GM21619 (cell line): Measurements from ENCODE around the gene SMIM33.
"Not testable (repeated sequence)": the region's sequence is repeated elsewhere in the genome, so short reads cannot be mapped to it uniquely, and the experiment has no call there.

Experiments
- ATAC-seq: cut with Tn5 transposase; IDR thresholded peaks from one replicate; pipeline ENCODE4 v1.9.1; 2021; ENCODE audit not compliant: unreplicated experiment

SMIM33 gene

GRCh38 chr5:139481580-139482049 lies 10.8 kb downstream of the SMIM33 start:
- ATAC-seq = no peak

- no peak for ATAC-seq
Observed at GRCh38 chr5:139482050-139482889, 11.5 kb downstream of the SMIM33 start, which contains the start of gene STING1. TSS of gene STING1 (minus strand) at chr5:139482758. CDS start at chr5:139481704, 1,054 bp downstream.

- not testable (repeated sequence) for ATAC-seq
Observed at GRCh38 chr5:139482890-139483208, 12.0 kb downstream of the SMIM33 start.

- no peak for ATAC-seq
Observed at GRCh38 chr5:139486201-139486600, 15.4 kb downstream of the SMIM33 start.

- ATAC-seq = no peak
Observed at GRCh38 chr5:139488260-139488659, 17.5 kb downstream of the SMIM33 start.

GRCh38 chr5:139492700-139493192 lies 21.9 kb downstream of the SMIM33 start:
- no peak for ATAC-seq

- ATAC-seq = no peak
Observed at GRCh38 chr5:139494256-139494655, 23.5 kb downstream of the SMIM33 start.

- ATAC-seq = no peak
Observed at GRCh38 chr5:139494832-139495231, 24.0 kb downstream of the SMIM33 start.

GRCh38 chr5:139495638-139496435 lies 25.0 kb downstream of the SMIM33 start:
- ATAC-seq = no peak

GRCh38 chr5:139501381-139501780 lies 30.6 kb downstream of the SMIM33 start:
- ATAC-seq = no peak

GRCh38 chr5:139503036-139503817 lies 32.4 kb downstream of the SMIM33 start:
- not testable (repeated sequence) for ATAC-seq

- not testable (repeated sequence) for ATAC-seq
Observed at GRCh38 chr5:139503879-139504278, 33.1 kb downstream of the SMIM33 start.

GRCh38 chr5:139504722-139505121 lies 33.9 kb downstream of the SMIM33 start:
- not testable (repeated sequence) for ATAC-seq

GRCh38 chr5:139512786-139513390 lies 42.1 kb downstream of the SMIM33 start:
- no peak for ATAC-seq

- ATAC-seq = peak; percentile 39
Observed at GRCh38 chr5:139513434-139513833, 42.6 kb downstream of the SMIM33 start.

GRCh38 chr5:139513852-139514485 lies 43.2 kb downstream of the SMIM33 start:
- ATAC-seq = no peak

- ATAC-seq = no peak
Observed at GRCh38 chr5:139514486-139514856, 43.7 kb downstream of the SMIM33 start.

GRCh38 chr5:139517683-139518564 lies 47.1 kb downstream of the SMIM33 start:
- peak; percentile 84 for ATAC-seq
